GM10847 (cell line): ENCODE data around the gene USP21.

Experiments
- POLR2A ChIP-seq: IDR thresholded peaks from 2 replicates; pipeline ENCODE4 v1.6.1; 2011; ENCODE audit not compliant: insufficient read length; ENCODE audit errors: extremely low read depth

Gene USP21

GRCh38 chr1:161176468-161177111 lies 17.3 kb downstream of the USP21 start:
- TF ChIP-seq POLR2A = no peak

GRCh38 chr1:161177112-161177935 lies 18.0 kb downstream of the USP21 start, which contains the start of gene B4GALT3:
B4GALT3 (minus strand) TSS chr1:161177507; CDS start chr1:161176060, 1,447 bp downstream.
- peak; percentile 86 for TF ChIP-seq POLR2A

GRCh38 chr1:161177936-161178244 lies 18.6 kb downstream of the USP21 start:
- no peak for TF ChIP-seq POLR2A

GRCh38 chr1:161179698-161180097 lies 20.4 kb downstream of the USP21 start:
- TF ChIP-seq POLR2A = no peak

- no peak for TF ChIP-seq POLR2A
These were observed 21.3 kb downstream of the USP21 start for GRCh38 chr1:161180639-161181038.

- no peak for TF ChIP-seq POLR2A
These were observed 22.9 kb downstream of the USP21 start for GRCh38 chr1:161182214-161182613.

GRCh38 chr1:161185282-161185682 lies 26.0 kb downstream of the USP21 start:
- TF ChIP-seq POLR2A = no peak

GRCh38 chr1:161185732-161186311 lies 26.5 kb downstream of the USP21 start:
- no peak for TF ChIP-seq POLR2A

GRCh38 chr1:161187311-161187710 lies 28.0 kb downstream of the USP21 start:
- TF ChIP-seq POLR2A = no peak

GRCh38 chr1:161188381-161188780 lies 29.1 kb downstream of the USP21 start:
- no peak for TF ChIP-seq POLR2A

GRCh38 chr1:161189036-161189435 lies 29.7 kb downstream of the USP21 start:
- TF ChIP-seq POLR2A = no peak

GRCh38 chr1:161190962-161191521 lies 31.7 kb downstream of the USP21 start:
- no peak for TF ChIP-seq POLR2A

GRCh38 chr1:161191971-161192370 lies 32.7 kb downstream of the USP21 start:
- TF ChIP-seq POLR2A = no peak

GRCh38 chr1:161192476-161193465 lies 33.5 kb downstream of the USP21 start:
- TF ChIP-seq POLR2A = no peak
